ENCODE measurements around the gene NOXA1. TPM values are rescaled to one million over a fixed set of nuclear protein-coding genes. Genes with fewer than 3 reads are reported as not detected.

Gene NOXA1
- total RNA-seq, 4 donors from 2014 or later, result 6.3 to 11.4 (median 10.1) TPM

- no peak for DNase-seq (ENCODE audit: low spot score in 2 of 2)
- H3K4me1 ChIP-seq, result peaks cover 0 to 13% (median 3%) of the 10 kb centered on the region in 4 donors
- 75 to 80% methylated on average over 12 to 17 of the region's 20 CpGs for WGBS, 2 donors
- H3K27me3 ChIP-seq, result peaks cover 0 to 23% of the 10 kb centered on the region in 2 donors
- H3K27ac ChIP-seq, result no peak overlapping the region
- H3K9me3 ChIP-seq, result no peaks in the 10 kb centered on the region
- no peak for TF ChIP-seq CTCF (IDR thresholded peaks at IDR 0.05)
- no peak for TF ChIP-seq POLR2A (IDR thresholded peaks at IDR 0.05)
- no peak for TF ChIP-seq EP300 (IDR thresholded peaks at IDR 0.05)
- H3K4me3 ChIP-seq, result no peak overlapping the region
- peaks cover 0 to 8% (median 0%) of the 10 kb centered on the region in 3 donors for H3K36me3 ChIP-seq
Observed at GRCh38 chr9:137435381-137435891, 12.2 kb downstream of the NOXA1 start.

- Histone ChIP-seq H3K4me1 (peaks cover 0 to 14% (median 3%) of the 10 kb centered on the region in 4 donors), H3K4me3 (no peak overlapping the region), H3K36me3 (peaks cover 0 to 8% (median 0%) of the 10 kb centered on the region in 3 donors), H3K27ac (no peak overlapping the region), H3K9me3 (no peaks in the 10 kb centered on the region), H3K27me3 (peaks cover 0 to 24% of the 10 kb centered on the region in 2 donors)
- whole genome bisulfite sequencing, 2 donors, result 80 to 84% methylated on average over 17 to 39 of the region's 42 CpGs
- no peak for DNase-seq (ENCODE audit: low spot score in 2 of 2)
- TF ChIP-seq POLR2A (IDR thresholded peaks at IDR 0.05), result no peak
- TF ChIP-seq EP300 (IDR thresholded peaks at IDR 0.05), result no peak
- TF ChIP-seq CTCF (IDR thresholded peaks at IDR 0.05), result no peak
Observed at GRCh38 chr9:137435980-137436760, 13.0 kb downstream of the NOXA1 start.

GRCh38 chr9:137436761-137437600 lies 13.8 kb downstream of the NOXA1 start:
- TF ChIP-seq CTCF (IDR thresholded peaks at IDR 0.05), result no peak
- no peak for TF ChIP-seq POLR2A (IDR thresholded peaks at IDR 0.05)
- TF ChIP-seq EP300 (IDR thresholded peaks at IDR 0.05), result no peak
- no peak for DNase-seq (ENCODE audit: low spot score in 2 of 2)

GRCh38 chr9:137437691-137438590 lies 14.7 kb downstream of the NOXA1 start:
- 77 to 84% methylated on average over 24 to 28 of the region's 40 CpGs for WGBS, 2 donors

More at GRCh38 chr9:137436761-137437600, 13.8 kb downstream of the NOXA1 start:
- Histone ChIP-seq H3K9me3 (peaks cover 0 to under 1% (median 0%) of the 10 kb centered on the region in 4 donors), H3K27me3 (peaks cover 0 to 32% of the 10 kb centered on the region in 2 donors), H3K4me3 (no peak overlapping the region), H3K36me3 (peaks cover 0 to 8% (median 0%) of the 10 kb centered on the region in 3 donors), H3K27ac (no peak overlapping the region), H3K4me1 (peaks cover 0 to 22% (median 8%) of the 10 kb centered on the region in 4 donors)
- WGBS, 2 donors, result 71 to 80% methylated on average over 4 to 11 of the region's 24 CpGs

More at GRCh38 chr9:137437691-137438590, 14.7 kb downstream of the NOXA1 start:
- peaks cover 0 to 42% of the 10 kb centered on the region in 2 donors for H3K27me3 ChIP-seq
- peaks cover 0 to 4% (median 0%) of the 10 kb centered on the region in 4 donors for H3K9me3 ChIP-seq
- H3K36me3 ChIP-seq, result peaks cover 0 to 7% (median 0%) of the 10 kb centered on the region in 3 donors
- no peak for DNase-seq (ENCODE audit: low spot score in 2 of 2)
- H3K27ac ChIP-seq, result no peak overlapping the region
- no peak overlapping the region for H3K4me3 ChIP-seq
- peaks cover 0 to 22% (median 8%) of the 10 kb centered on the region in 4 donors for H3K4me1 ChIP-seq
- no peak for TF ChIP-seq CTCF (IDR thresholded peaks at IDR 0.05)
- TF ChIP-seq EP300 (IDR thresholded peaks at IDR 0.05), result no peak
- no peak for TF ChIP-seq POLR2A (IDR thresholded peaks at IDR 0.05)
